Astrocyte (in vitro differentiated cells and primary cell): ENCODE data around the gene EXOC4.

ENCODE experiments used
- EZH2 ChIP-seq: IDR thresholded peaks from 2 replicates; pipeline ENCODE4 v1.6.1; 2012; ENCODE audit warnings: mild to moderate bottlenecking, low read length, inconsistent platforms; ENCODE audit not compliant: insufficient read depth
- TF ChIP-seq, protein P1 (sequence below): IDR thresholded peaks from 2 replicates; pipeline ENCODE4 v1.5.1; 2011; ENCODE audit warnings: low read depth, mild to moderate bottlenecking, inconsistent platforms, low read length, moderate library complexity; ENCODE audit not compliant: insufficient read depth

GRCh38 chr7:134071355-134072331 lies 818.8 kb downstream of the EXOC4 start:
- TF ChIP-seq, protein P1, sequence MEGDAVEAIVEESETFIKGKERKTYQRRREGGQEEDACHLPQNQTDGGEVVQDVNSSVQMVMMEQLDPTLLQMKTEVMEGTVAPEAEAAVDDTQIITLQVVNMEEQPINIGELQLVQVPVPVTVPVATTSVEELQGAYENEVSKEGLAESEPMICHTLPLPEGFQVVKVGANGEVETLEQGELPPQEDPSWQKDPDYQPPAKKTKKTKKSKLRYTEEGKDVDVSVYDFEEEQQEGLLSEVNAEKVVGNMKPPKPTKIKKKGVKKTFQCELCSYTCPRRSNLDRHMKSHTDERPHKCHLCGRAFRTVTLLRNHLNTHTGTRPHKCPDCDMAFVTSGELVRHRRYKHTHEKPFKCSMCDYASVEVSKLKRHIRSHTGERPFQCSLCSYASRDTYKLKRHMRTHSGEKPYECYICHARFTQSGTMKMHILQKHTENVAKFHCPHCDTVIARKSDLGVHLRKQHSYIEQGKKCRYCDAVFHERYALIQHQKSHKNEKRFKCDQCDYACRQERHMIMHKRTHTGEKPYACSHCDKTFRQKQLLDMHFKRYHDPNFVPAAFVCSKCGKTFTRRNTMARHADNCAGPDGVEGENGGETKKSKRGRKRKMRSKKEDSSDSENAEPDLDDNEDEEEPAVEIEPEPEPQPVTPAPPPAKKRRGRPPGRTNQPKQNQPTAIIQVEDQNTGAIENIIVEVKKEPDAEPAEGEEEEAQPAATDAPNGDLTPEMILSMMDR: no peak
- TF ChIP-seq EZH2: no peak
